H1 (cell line): ENCODE results near the gene PPFIBP2. TPM values are rescaled to one million over a fixed set of nuclear protein-coding genes. Genes with fewer than 3 reads are reported as not detected.
A peak's percentile ranks its signal among the peaks of the same experiment; 100 is the strongest.

Source experiments
- CTCF ChIA-PET: fragments of 300-600 bp; sonication (Branson Sonifier 250); formaldehyde crosslinking; loops from one replicate; lab custom pipeline; 2021; ENCODE audit not compliant: partially characterized antibody; lab: Charles Lee
- POLR2A ChIA-PET: fragments of 300-600 bp; sonication (Branson Sonifier 250); formaldehyde crosslinking; loops from one replicate; lab custom pipeline; 2021; ENCODE audit warnings: inconsistent platforms; ENCODE audit not compliant: partially characterized antibody; lab: Charles Lee
- DNase-seq, 2 experiments: peaks; one replicate each; pipeline versions ENCODE4 v3.0.0 to v3.0.0-alpha.2; 2010 to 2022; ENCODE audit warnings: low spot score in 2 of 2, low read depth in 1 of 2, mixed read lengths in 1 of 2
- FAIRE-seq: peaks from 2 replicates; lab custom pipeline; 2011; peaks lifted over from hg19 to GRCh38; lab: Jason Lieb, UNC
- H2AFZ ChIP-seq: 2 replicates; pipeline ENCODE4 v1.8.1; 2012; ENCODE audit warnings: low read length, inconsistent platforms
- H2AK5ac ChIP-seq: 2 replicates; pipeline ENCODE4 v1.6.1; 2013; ENCODE audit warnings: low read depth, low read length
- H2BK120ac ChIP-seq: replicated peaks from 2 replicates; pipeline ENCODE3; 2013; ENCODE audit warnings: low read depth, low read length, inconsistent platforms
- H2BK12ac ChIP-seq: 2 replicates; pipeline ENCODE4 v1.6.1; 2013; ENCODE audit warnings: low read depth, low read length
- H2BK15ac ChIP-seq: 2 replicates; pipeline ENCODE4 v1.6.1; 2013; ENCODE audit warnings: low read length
- H2BK20ac ChIP-seq: 2 replicates; pipeline ENCODE4 v1.6.1; 2013; ENCODE audit warnings: low read length
- H2BK5ac ChIP-seq: 2 replicates; pipeline ENCODE4 v1.6.1; 2013; ENCODE audit warnings: low read depth, low read length
- H3K14ac ChIP-seq: 2 replicates; pipeline ENCODE4 v1.6.1; 2013; ENCODE audit warnings: inconsistent platforms; ENCODE audit not compliant: insufficient read length
- H3K18ac ChIP-seq: 2 replicates; pipeline ENCODE4 v1.6.1; 2013; ENCODE audit warnings: low read length; ENCODE audit errors: extremely low read depth
- H3K23ac ChIP-seq: 2 replicates; pipeline ENCODE4 v1.6.1; 2013; ENCODE audit warnings: inconsistent platforms; ENCODE audit not compliant: insufficient read length
- H3K23me2 ChIP-seq: 2 replicates; pipeline ENCODE4 v1.6.1; 2013; ENCODE audit warnings: low read depth, low read length
- H3K27ac ChIP-seq: 2 replicates; pipeline ENCODE4 v1.6.1; 2011; ENCODE audit warnings: low read depth, low read length, inconsistent platforms
- H3K27me3 ChIP-seq, 4 experiments: replicated peaks in 1 of 4; 1 replicate in 1 of 4; 2 replicates in 3 of 4; pipeline versions ENCODE4 v1.6.1 to v1.8.1; 2011 to 2013; ENCODE audit warnings: low read length in 3 of 4, mild to moderate bottlenecking in 3 of 4, inconsistent platforms in 2 of 4, mixed read lengths in 2 of 4, moderate library complexity in 1 of 4; ENCODE audit not compliant: control insufficient read depth in 3 of 4, insufficient read depth in 3 of 4; ENCODE audit errors: extremely low read depth in 1 of 4
- H3K36me3 ChIP-seq, 4 experiments: 2 replicates each; pipeline versions ENCODE4 v1.6.1 to v1.8.1; 2011 to 2013; ENCODE audit warnings: mild to moderate bottlenecking in 4 of 4, low read length in 3 of 4, moderate library complexity in 2 of 4, control low read depth in 1 of 4, inconsistent platforms in 1 of 4; ENCODE audit not compliant: insufficient read depth in 4 of 4, control insufficient read depth in 2 of 4
- H3K4ac ChIP-seq: replicated peaks from 2 replicates; pipeline ENCODE3; 2013; ENCODE audit warnings: low read length, low read depth, mixed read lengths, inconsistent platforms; ENCODE audit not compliant: insufficient read length
- H3K4me1 ChIP-seq, 4 experiments: replicated peaks in 1 of 4; 1 replicate in 1 of 4; 2 replicates in 3 of 4; pipeline versions ENCODE4 v1.6.1 to v1.8.1; 2011 to 2013; ENCODE audit warnings: low read length in 3 of 4, inconsistent platforms in 2 of 4, mixed read lengths in 1 of 4; ENCODE audit not compliant: insufficient read depth in 4 of 4, control insufficient read depth in 3 of 4
- H3K4me2 ChIP-seq, 2 experiments: 2 replicates each; pipeline versions ENCODE4 v1.6.1 to v1.8.1; 2011 to 2013; ENCODE audit warnings: low read depth in 2 of 2, low read length in 2 of 2, control low read depth in 1 of 2, inconsistent platforms in 1 of 2, mild to moderate bottlenecking in 1 of 2; ENCODE audit not compliant: insufficient read depth in 1 of 2
- H3K4me3 ChIP-seq, 4 experiments: fragments of 200-600, 300-600 bp in 1 of 4; sonication (generic), shearing (Covaris generic), sonication (Bioruptor Twin) in 1 of 4; 2 replicates each; pipeline versions ENCODE4 v1.5.1 to v1.8.1; 2011 to 2016; ENCODE audit warnings: low read length in 4 of 4, low read depth in 3 of 4, control low read depth in 2 of 4, inconsistent platforms in 2 of 4, mild to moderate bottlenecking in 2 of 4, mixed read lengths in 1 of 4, moderate library complexity in 1 of 4; ENCODE audit not compliant: insufficient read depth in 2 of 4; ENCODE audit errors: extremely low read depth in 1 of 4
- H3K56ac ChIP-seq: replicated peaks from 2 replicates; pipeline ENCODE3; 2013; ENCODE audit warnings: low read depth, mild to moderate bottlenecking, mixed read lengths, low read length, inconsistent platforms; ENCODE audit not compliant: insufficient read length
- H3K79me1 ChIP-seq: 2 replicates; pipeline ENCODE4 v1.6.1; 2013; ENCODE audit warnings: low read depth, low read length, control low read depth
- H3K79me2 ChIP-seq, 2 experiments: 2 replicates each; pipeline versions ENCODE4 v1.6.1 to v1.8.1; 2012 to 2013; ENCODE audit warnings: low read length in 2 of 2, mild to moderate bottlenecking in 2 of 2, inconsistent platforms in 1 of 2; ENCODE audit not compliant: insufficient read depth in 2 of 2, control insufficient read depth in 1 of 2
- H3K9ac ChIP-seq, 4 experiments: replicated peaks in 1 of 4; 1 replicate in 1 of 4; 2 replicates in 3 of 4; pipeline versions ENCODE4 v1.6.1 to v1.8.1; 2011 to 2013; ENCODE audit warnings: low read depth in 3 of 4, low read length in 3 of 4, control low read depth in 2 of 4, mild to moderate bottlenecking in 2 of 4, moderate library complexity in 2 of 4, inconsistent platforms in 1 of 4; ENCODE audit errors: extremely low read depth in 1 of 4
- H3K9me3 ChIP-seq, 2 experiments: 2 replicates each; pipeline versions ENCODE4 v1.6.1 to v1.8.1; 2012 to 2013; ENCODE audit warnings: mild to moderate bottlenecking in 2 of 2, moderate library complexity in 2 of 2, control low read depth in 1 of 2, inconsistent platforms in 1 of 2, low read depth in 1 of 2, low read length in 1 of 2, mixed read lengths in 1 of 2; ENCODE audit not compliant: insufficient read depth in 2 of 2
- H4K20me1 ChIP-seq, 2 experiments: replicated peaks in 1 of 2; 2 replicates each; pipeline versions ENCODE3 to v1.8.1; 2011 to 2013; ENCODE audit warnings: inconsistent platforms in 2 of 2, low read length in 2 of 2, mild to moderate bottlenecking in 1 of 2; ENCODE audit not compliant: insufficient read depth in 2 of 2, control insufficient read depth in 1 of 2
- H4K5ac ChIP-seq: 2 replicates; pipeline ENCODE4 v1.6.1; 2013; ENCODE audit warnings: low read length, low read depth, mixed read lengths, inconsistent platforms; ENCODE audit not compliant: insufficient read length
- H4K8ac ChIP-seq: 2 replicates; pipeline ENCODE4 v1.8.0; 2013; ENCODE audit warnings: mild to moderate bottlenecking, moderate library complexity, low read length, inconsistent platforms; ENCODE audit not compliant: insufficient read depth; ENCODE audit errors: extremely low read depth
- H4K91ac ChIP-seq: replicated peaks from 2 replicates; pipeline ENCODE3; 2013; ENCODE audit warnings: low read length, mixed read lengths, inconsistent platforms; ENCODE audit not compliant: insufficient read length
- CHD1 ChIP-seq: IDR thresholded peaks from 2 replicates; pipeline ENCODE4 v1.6.1; 2012; ENCODE audit warnings: low read depth, low read length, improper control_type of control experiment
- CREB1 ChIP-seq: IDR thresholded peaks from 2 replicates; pipeline ENCODE4 v1.6.1; 2012; ENCODE audit warnings: inconsistent platforms
- JUND ChIP-seq: IDR thresholded peaks from 2 replicates; pipeline ENCODE4 v1.6.1; 2011; ENCODE audit warnings: mild to moderate bottlenecking, improper control_type of control experiment, low read length
- KDM5A ChIP-seq: fragments of 200-600 bp; IDR thresholded peaks from 2 replicates; pipeline ENCODE4 v1.7.1; 2012; ENCODE audit warnings: mild to moderate bottlenecking, low read length, inconsistent platforms, mixed read lengths
- POLR2AphosphoS5 ChIP-seq: IDR thresholded peaks from 2 replicates; pipeline ENCODE4 v1.6.1; 2011; ENCODE audit warnings: low read depth, low read length
- RXRA ChIP-seq: IDR thresholded peaks from 2 replicates; pipeline ENCODE4 v1.6.1; 2011; ENCODE audit warnings: low read depth, mild to moderate bottlenecking, low read length, moderate library complexity; ENCODE audit not compliant: insufficient read depth
- SIN3A ChIP-seq, 2 experiments: IDR thresholded peaks in 1 of 2; conservative IDR thresholded peaks in 1 of 2; 2 replicates each; pipeline ENCODE4 v1.6.1; 2011 to 2012; ENCODE audit warnings: low read length in 2 of 2, improper control_type of control experiment in 1 of 2, low read depth in 1 of 2, mild to moderate bottlenecking in 1 of 2
- SP2 ChIP-seq: IDR thresholded peaks from 2 replicates; pipeline ENCODE4 v1.6.1; 2012; ENCODE audit warnings: mild to moderate bottlenecking, low read length, inconsistent platforms
- SP4 ChIP-seq: IDR thresholded peaks from 2 replicates; pipeline ENCODE4 v1.6.1; 2012; ENCODE audit warnings: low read length, inconsistent platforms
- TBP ChIP-seq: IDR thresholded peaks from 2 replicates; pipeline ENCODE4 v1.6.1; 2011; ENCODE audit warnings: low read depth, low read length, improper control_type of control experiment
- WGBS, 2 experiments: shearing (Covaris generic) in 1 of 2; methylation state at CpG; one replicate each; pipeline versions ENCODE4 v1.1.6 to v1.1.7; 2013 to 2015; ENCODE audit warnings: low lambda C conversion rate in 2 of 2, mixed read lengths in 2 of 2, inconsistent platforms in 1 of 2, low coverage in 1 of 2, missing lambda C conversion rate in 1 of 2; ENCODE audit not compliant: insufficient replicate concordance in 2 of 2, insufficient coverage in 1 of 2, insufficient read length in 1 of 2; ENCODE audit errors: extremely low coverage in 1 of 2, missing lambda C conversion rate in 1 of 2; 5-methylcytosine and 5-hydroxymethylcytosine counted together
- polyA plus RNA-seq, 7 experiments: library from polyadenylated mRNA; depleted of rRNA in 3 of 7; stranded (reverse) in 5 of 7; unstranded in 2 of 7; fragments of >200 nt in 5 of 7; fragments of 200-250 nt in 2 of 7; gene quantifications; 1 replicate in 5 of 7; 2 replicates in 1 of 7; 4 replicates in 1 of 7; pipeline versions ENCODE4 v1.2.1 to v1.2.3, GENCODE V29; 2011 to 2013; ENCODE audit warnings: missing spikeins in 2 of 7, mixed read lengths in 2 of 7
- total RNA-seq: library from RNA; stranded (reverse); fragmentation: NEBNext Ultra II Directional; extraction: Animal tissue kit (Norgen Biotek cat#: 25700); gene quantifications from 2 replicates; pipeline ENCODE4 v1.2.1, GENCODE V29; 2021
- TF ChIP-seq, protein P1 (sequence below): IDR thresholded peaks from 2 replicates; pipeline ENCODE4 v1.6.1; 2011; ENCODE audit warnings: low read length, improper control_type of control experiment

PPFIBP2 gene
- total and polyA plus RNA-seq, 2 of the 8 experiments (the other 6 are each of a cell fraction or from before 2014, with no cell fraction given), result 5.5 to 9.8 TPM

DNA sequence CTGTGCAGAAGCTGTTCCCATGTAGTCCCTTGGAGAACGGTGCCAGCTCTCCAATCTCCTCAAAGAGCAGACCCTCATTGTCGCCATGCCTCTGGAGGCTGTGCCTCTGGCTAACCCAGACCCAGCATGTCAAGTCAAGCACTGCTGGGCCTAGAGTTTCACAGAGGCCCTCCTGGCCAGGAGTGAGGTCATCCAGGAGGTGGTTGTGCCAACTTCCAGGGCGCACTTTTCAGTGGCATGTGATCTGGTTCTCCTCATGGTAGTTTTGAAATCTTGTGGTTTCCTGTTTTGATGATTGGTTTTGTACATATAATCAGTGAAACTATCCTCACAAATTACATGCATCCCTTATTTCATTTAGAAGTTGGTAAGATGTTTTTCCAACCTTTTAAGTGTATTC is 78.9 kb downstream of the PPFIBP2 start:
- 95% methylated on average over 3 of the region's 3 CpGs; no CpG with 5 or more reads in 1 of the 2 experiments for WGBS, 2 experiments
- H3K14ac ChIP-seq, result no peak overlapping the region
- no peak overlapping the region for H3K56ac ChIP-seq
- peaks cover 0 to 9% (median 7%) of the 10 kb centered on the region in 4 experiments; a peak in 4 of 7 replicates for H3K4me1 ChIP-seq
- H3K4me3 ChIP-seq, result no peak overlapping the region
- no peaks in the 10 kb centered on the region for H3K27me3 ChIP-seq
- no peak overlapping the region for H3K27ac ChIP-seq
- no peak overlapping the region for H2BK5ac ChIP-seq
- no peak overlapping the region for H4K8ac ChIP-seq
- no peak overlapping the region for H4K5ac ChIP-seq
- H3K79me1 ChIP-seq, result no peaks in the 10 kb centered on the region
- no peak for DNase-seq
- no peaks in the 10 kb centered on the region for H3K79me2 ChIP-seq
- H2BK20ac ChIP-seq, result no peak overlapping the region
- H3K9me3 ChIP-seq, result no peaks in the 10 kb centered on the region
- no peak overlapping the region for H3K4ac ChIP-seq
- H2BK15ac ChIP-seq, result no peak overlapping the region
- H3K23ac ChIP-seq, result no peak overlapping the region
- H3K4me2 ChIP-seq, result no peak overlapping the region
- CTCF ChIA-PET, result interaction anchor here (0.6 to 4.0 kb wide), 12 partner anchors 12 to 882 kb away, joined by 3 to 33 read pairs (median 5); no protein-coding TSS in a partner anchor
- POLR2A ChIA-PET, result interaction anchor here (0.6 to 1.6 kb wide), 2 partner anchors 15 to 416 kb away, joined by 4 read pairs; no protein-coding TSS in a partner anchor
- H3K18ac ChIP-seq, result peak overlapping the region; percentile 51
- FAIRE-seq, result no peak
- no peaks in the 10 kb centered on the region for H3K23me2 ChIP-seq
- H4K20me1 ChIP-seq, result no peaks in the 10 kb centered on the region
- H4K91ac ChIP-seq, result peak overlapping the region; percentile 14
- H2AK5ac ChIP-seq, result no peak overlapping the region
- H3K36me3 ChIP-seq, result no peaks in the 10 kb centered on the region
- H2BK12ac ChIP-seq, result no peak overlapping the region
- H2AFZ ChIP-seq, result no peak overlapping the region
- H2BK120ac ChIP-seq, result no peak overlapping the region
- H3K9ac ChIP-seq, result no peak overlapping the region
- TF ChIP-seq SIN3A (conservative IDR thresholded peaks at IDR 0.05 in 1 of 2, IDR thresholded peaks at IDR 0.05 in 1 of 2; ENCODE audit: low read depth in 1 of 2, low read length in 2 of 2), result no peak
- TF ChIP-seq, protein P1, sequence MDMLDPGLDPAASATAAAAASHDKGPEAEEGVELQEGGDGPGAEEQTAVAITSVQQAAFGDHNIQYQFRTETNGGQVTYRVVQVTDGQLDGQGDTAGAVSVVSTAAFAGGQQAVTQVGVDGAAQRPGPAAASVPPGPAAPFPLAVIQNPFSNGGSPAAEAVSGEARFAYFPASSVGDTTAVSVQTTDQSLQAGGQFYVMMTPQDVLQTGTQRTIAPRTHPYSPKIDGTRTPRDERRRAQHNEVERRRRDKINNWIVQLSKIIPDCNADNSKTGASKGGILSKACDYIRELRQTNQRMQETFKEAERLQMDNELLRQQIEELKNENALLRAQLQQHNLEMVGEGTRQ, result no peak
- no peak for TF ChIP-seq CHD1
- no peak for TF ChIP-seq JUND
- no peak for TF ChIP-seq RXRA
- no peak for TF ChIP-seq SP4
- no peak for TF ChIP-seq KDM5A
- no peak for TF ChIP-seq SP2
- no peak for TF ChIP-seq TBP
- no peak for TF ChIP-seq POLR2AphosphoS5
- no peak for TF ChIP-seq CREB1
